ENCODE measurements around the gene RNF224. TPM values are rescaled to one million over a fixed set of nuclear protein-coding genes. Genes with fewer than 3 reads are reported as not detected.

RNF224 gene
- total and polyA plus RNA-seq, 2 of the 13 experiments (the other 11 are each of a cell fraction or from before 2014, with no cell fraction given) = 0.09 TPM; not detected in 1

DNA sequence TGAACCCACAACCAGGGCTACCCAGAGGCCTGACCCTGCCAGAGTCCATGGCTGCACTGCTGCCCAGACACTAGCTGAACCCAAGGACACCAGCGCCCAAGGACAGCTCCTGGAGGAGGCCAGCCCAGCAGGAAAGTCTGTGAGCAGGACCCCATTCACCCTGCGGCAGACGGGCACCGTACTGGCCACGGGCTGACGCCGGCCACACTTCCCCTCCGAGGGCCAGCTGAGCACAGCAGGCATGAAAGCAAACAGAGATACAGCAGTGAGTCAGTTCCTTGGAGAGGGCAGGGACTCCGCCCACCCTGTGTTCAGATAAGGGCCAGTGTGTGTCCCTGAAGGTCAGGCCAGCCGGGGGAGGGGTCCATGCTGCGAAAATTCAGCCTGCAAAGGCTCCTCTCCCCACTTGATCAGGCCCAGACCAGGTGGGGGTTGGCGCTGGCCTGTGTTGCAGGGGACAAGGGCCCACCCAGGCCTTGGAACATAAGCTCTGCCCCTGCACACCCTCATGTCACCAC, 8.5 kb upstream of the RNF224 start (continued):
- TF ChIP-seq NFKBIZ (CRISPR knock-in tag; IDR thresholded peaks at IDR 0.05) (peak; percentile 34; the same call in 1 of the 2 replicates), TCF7 (IDR thresholded peaks at IDR 0.05; ENCODE audit: low read depth) (no peak), SMARCC2 (IDR thresholded peaks at IDR 0.05) (no peak), MAFF (IDR thresholded peaks at IDR 0.05; ENCODE audit: low read depth, low read length) (no peak), PAF1 (CRISPR knock-in tag; IDR thresholded peaks at IDR 0.05) (no peak), RORA (CRISPR knock-in tag; IDR thresholded peaks at IDR 0.05) (no peak), PAWR (CRISPR knock-in tag; IDR thresholded peaks at IDR 0.05; ENCODE audit: borderline replicate concordance) (no peak), TEAD2 (CRISPR knock-in tag; IDR thresholded peaks at IDR 0.05) (no peak), KDM4B (CRISPR knock-in tag; IDR thresholded peaks at IDR 0.05) (no peak), RBM22 (optimal IDR thresholded peaks at IDR 0.05; ENCODE audit: low read length) (peak; percentile 28), ZFYVE20 (CRISPR knock-in tag; IDR thresholded peaks at IDR 0.05; ENCODE audit: borderline replicate concordance, low read depth) (no peak), GABPB1 (CRISPR knock-in tag; IDR thresholded peaks at IDR 0.05) (peak; percentile 41; the same call in 1 of the 2 replicates), TBX2 (CRISPR knock-in tag; IDR thresholded peaks at IDR 0.05; ENCODE audit: borderline replicate concordance) (peak; percentile 52; the same call in 1 of the 2 replicates), ZNF292 (CRISPR knock-in tag; IDR thresholded peaks at IDR 0.05; ENCODE audit: borderline replicate concordance, low read depth) (peak; percentile 37; the same call in 1 of the 2 replicates), ZFP37 (CRISPR knock-in tag; IDR thresholded peaks at IDR 0.05; ENCODE audit: borderline replicate concordance) (peak; percentile 70; the same call in 1 of the 2 replicates), MXD4 (CRISPR knock-in tag; IDR thresholded peaks at IDR 0.05) (peak; percentile 62; the same call in 1 of the 2 replicates), MBD4 (IDR thresholded peaks at IDR 0.05; ENCODE audit: borderline replicate concordance, low read length) (no peak), MTF1 (CRISPR knock-in tag; IDR thresholded peaks at IDR 0.05) (no peak), KDM3A (CRISPR knock-in tag; IDR thresholded peaks at IDR 0.05; ENCODE audit: low read depth) (peak; percentile 15; the same call in 1 of the 2 replicates), NFATC3 (CRISPR knock-in tag; IDR thresholded peaks at IDR 0.05) (no peak), ZNF329 (CRISPR knock-in tag; IDR thresholded peaks at IDR 0.05; ENCODE audit: low read depth) (0 out of 2 replicates have a peak, but pooled peaks have one; percentile 46), POLR2G (IDR thresholded peaks at IDR 0.05; ENCODE audit: low read depth, low read length) (peak; percentile 71), ZNF547 (CRISPR knock-in tag; IDR thresholded peaks at IDR 0.05) (no peak), ZNF430 (CRISPR knock-in tag; IDR thresholded peaks at IDR 0.05) (no peak), MBNL3 (CRISPR knock-in tag; conservative IDR thresholded peaks at IDR 0.05) (no peak)
- TF ChIP-seq, protein P1, sequence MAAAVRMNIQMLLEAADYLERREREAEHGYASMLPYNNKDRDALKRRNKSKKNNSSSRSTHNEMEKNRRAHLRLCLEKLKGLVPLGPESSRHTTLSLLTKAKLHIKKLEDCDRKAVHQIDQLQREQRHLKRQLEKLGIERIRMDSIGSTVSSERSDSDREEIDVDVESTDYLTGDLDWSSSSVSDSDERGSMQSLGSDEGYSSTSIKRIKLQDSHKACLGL (CRISPR knock-in tag; IDR thresholded peaks at IDR 0.05) = no peak
- TF ChIP-seq, protein P2, sequence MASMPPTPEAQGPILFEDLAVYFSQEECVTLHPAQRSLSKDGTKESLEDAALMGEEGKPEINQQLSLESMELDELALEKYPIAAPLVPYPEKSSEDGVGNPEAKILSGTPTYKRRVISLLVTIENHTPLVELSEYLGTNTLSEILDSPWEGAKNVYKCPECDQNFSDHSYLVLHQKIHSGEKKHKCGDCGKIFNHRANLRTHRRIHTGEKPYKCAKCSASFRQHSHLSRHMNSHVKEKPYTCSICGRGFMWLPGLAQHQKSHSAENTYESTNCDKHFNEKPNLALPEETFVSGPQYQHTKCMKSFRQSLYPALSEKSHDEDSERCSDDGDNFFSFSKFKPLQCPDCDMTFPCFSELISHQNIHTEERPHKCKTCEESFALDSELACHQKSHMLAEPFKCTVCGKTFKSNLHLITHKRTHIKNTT (CRISPR knock-in tag; IDR thresholded peaks at IDR 0.05) = no peak
- TF ChIP-seq, protein P3, sequence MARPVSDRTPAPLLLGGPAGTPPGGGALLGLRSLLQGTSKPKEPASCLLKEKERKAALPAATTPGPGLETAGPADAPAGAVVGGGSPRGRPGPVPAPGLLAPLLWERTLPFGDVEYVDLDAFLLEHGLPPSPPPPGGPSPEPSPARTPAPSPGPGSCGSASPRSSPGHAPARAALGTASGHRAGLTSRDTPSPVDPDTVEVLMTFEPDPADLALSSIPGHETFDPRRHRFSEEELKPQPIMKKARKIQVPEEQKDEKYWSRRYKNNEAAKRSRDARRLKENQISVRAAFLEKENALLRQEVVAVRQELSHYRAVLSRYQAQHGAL (CRISPR knock-in tag; IDR thresholded peaks at IDR 0.05; ENCODE audit: not compliant biosample characterization) = no peak
- TF ChIP-seq, protein P4, sequence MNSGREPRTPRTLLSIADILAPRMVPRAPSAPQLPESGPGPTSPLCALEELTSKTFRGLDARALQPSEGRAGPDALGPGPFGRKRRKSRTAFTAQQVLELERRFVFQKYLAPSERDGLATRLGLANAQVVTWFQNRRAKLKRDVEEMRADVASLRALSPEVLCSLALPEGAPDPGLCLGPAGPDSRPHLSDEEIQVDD (CRISPR knock-in tag; IDR thresholded peaks at IDR 0.05; ENCODE audit: borderline replicate concordance) = no peak
- TF ChIP-seq, protein P5, sequence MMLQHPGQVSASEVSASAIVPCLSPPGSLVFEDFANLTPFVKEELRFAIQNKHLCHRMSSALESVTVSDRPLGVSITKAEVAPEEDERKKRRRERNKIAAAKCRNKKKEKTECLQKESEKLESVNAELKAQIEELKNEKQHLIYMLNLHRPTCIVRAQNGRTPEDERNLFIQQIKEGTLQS (CRISPR knock-in tag; IDR thresholded peaks at IDR 0.05) = peak; percentile 47; the same call in 1 of the 2 replicates
